Measurements from ENCODE around the gene C2orf92. TPM values are rescaled to one million over a fixed set of nuclear protein-coding genes. Genes with fewer than 3 reads are reported as not detected.
"Not testable (repeated sequence)": the region's sequence is repeated elsewhere in the genome, so short reads cannot be mapped to it uniquely, and the experiment has no call there.

The C2orf92 gene
- polyA plus RNA-seq, 3 donors: 10.6 to 22.3 (median 12.4) TPM

DNA sequence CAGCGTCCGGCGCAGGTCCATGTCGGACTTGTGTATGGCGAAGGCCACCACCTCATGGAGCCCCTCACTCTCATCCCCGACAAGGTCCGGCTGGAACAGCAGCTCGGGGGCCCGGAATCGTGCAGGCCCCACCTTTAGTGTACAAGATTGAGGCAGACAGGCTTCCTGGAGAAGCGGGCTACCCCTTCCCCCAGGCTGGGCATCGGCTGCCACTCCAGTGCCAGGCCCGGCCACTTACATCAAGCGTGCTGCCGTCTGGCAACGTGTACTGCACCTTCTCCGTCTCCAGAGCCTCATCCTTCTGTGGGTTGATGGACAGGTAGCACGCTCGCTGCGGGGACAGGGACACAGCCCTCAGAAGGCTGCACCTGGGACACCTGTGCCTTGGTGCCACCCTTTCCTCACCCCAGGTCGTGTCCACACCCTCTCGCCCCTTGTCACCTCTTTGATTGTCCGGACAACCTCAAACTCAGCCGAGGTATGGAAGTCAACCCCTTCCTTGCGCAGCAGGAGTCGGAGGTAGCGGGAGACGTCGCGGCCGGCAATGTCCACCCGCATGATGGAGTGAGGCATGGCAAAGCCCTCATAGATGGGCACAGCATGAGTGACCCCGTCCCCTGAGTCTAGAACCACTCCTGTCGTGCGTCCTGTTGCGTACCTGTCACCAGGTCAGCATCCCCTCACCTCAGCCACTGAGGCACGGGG lies 11.4 kb upstream of the C2orf92 start:
- DNase-seq (ENCODE audit: extremely low read depth in 1 of 11, low read depth in 9 of 11, low spot score in 4 of 11): no peak

DNA sequence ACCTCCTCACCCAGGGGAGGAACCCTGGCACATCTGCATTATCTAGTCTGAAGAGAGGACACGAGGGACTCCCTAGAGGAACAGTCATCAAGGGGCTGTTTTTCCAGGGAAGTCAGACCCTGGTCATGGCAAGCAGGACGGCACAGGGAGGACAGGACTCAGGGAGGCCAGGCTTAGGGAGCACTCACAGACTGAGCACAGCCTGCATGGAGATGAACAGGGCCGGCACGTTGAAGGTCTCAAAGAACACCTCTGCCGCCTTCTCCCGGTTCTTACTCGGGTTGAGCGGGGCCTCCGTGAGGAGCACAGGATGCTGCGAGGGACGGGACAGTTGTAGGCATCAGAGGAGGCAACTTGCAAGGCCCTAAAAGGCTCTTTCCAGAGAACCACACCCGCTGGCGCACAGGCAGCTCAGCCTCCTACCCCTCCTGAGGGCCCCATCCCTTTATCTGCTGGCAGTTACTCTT lies 10.8 kb upstream of the C2orf92 start:
- DNase-seq (ENCODE audit: extremely low read depth in 1 of 11, low read depth in 9 of 11, low spot score in 4 of 11): no peak

DNA sequence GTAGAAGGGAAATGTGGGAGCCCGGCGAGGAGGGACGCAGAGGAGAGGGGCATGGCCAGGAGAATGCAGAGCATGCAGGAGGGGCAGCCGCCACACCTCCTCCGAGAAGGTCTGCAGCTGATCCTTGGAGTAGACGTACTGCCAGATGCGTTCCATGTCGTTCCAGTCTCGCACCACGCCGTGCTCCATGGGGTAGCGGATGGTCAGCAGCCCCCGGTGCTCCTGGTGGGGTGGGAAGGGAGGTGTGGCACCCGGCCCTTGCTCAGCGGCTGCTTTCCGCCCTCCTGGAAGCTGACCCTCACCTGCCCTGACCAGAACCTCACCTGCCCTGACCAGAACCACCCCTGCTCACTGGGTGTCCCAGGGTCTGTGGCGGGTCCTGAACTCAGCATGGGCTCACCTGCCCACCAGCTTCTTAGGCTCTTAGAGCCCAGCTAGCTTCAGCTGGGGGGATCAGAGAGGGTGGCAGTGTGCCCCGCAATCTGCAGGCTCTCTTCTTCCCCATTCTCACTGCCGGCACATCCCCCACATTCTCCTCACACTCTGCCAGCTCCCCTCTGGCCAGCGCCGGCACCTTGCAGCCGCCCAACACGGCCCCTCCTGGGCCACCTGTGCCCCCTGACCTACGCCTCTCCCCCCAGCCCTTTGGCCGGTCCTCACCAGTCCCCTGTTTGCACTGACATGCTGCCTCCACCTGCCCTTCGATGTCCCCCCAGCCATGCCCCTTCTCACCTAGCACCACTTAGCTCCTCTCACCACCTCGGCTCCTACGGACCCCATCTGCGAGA lies 10.1 kb upstream of the C2orf92 start:
- DNase-seq (ENCODE audit: extremely low read depth in 1 of 11, low read depth in 9 of 11, low spot score in 4 of 11): no peak

GRCh38 chr2:97660044-97660774 lies 9.3 kb upstream of the C2orf92 start:
- DNase-seq (ENCODE audit: extremely low read depth in 1 of 11, low read depth in 9 of 11, low spot score in 4 of 11): no peak

DNA sequence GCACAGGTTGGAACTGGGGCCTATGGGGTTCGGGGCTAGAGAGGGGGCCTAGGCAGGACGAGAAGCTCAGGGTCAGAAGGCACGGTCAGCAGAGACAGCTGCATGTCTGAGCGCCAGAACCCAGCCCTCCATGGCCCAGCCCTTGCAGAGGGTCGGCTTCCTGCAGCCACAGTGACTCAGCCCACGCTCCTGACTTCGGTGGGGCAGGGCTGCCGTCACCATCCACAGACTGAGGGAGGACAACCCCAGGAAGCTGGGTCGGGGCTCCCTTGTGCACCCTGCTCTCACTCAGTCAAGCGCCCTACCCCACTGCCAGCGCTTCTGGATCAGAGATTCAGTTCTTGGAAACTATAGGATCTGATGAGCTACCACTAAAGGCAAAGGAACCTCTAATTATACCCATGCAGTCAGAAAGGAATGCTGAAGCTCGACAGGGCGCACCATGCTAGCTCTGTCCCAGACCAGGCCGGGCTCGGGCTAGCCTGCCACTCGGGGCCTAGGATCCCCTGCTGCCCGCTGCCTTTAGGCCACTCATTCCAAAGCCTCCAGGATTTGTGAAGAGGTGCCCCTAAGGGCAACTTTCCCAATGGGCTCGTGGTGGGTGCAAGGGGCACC lies 8.6 kb upstream of the C2orf92 start:
- no peak for DNase-seq (ENCODE audit: extremely low read depth in 1 of 11, low read depth in 9 of 11, low spot score in 4 of 11)

GRCh38 chr2:97661927-97662326 lies 7.6 kb upstream of the C2orf92 start:
- DNase-seq (ENCODE audit: extremely low read depth in 1 of 11, low read depth in 9 of 11, low spot score in 4 of 11): no peak

- DNase-seq (ENCODE audit: extremely low read depth in 1 of 11, low read depth in 9 of 11, low spot score in 4 of 11): no peak
These were observed 7.1 kb upstream of the C2orf92 start for GRCh38 chr2:97662386-97662894.

DNA sequence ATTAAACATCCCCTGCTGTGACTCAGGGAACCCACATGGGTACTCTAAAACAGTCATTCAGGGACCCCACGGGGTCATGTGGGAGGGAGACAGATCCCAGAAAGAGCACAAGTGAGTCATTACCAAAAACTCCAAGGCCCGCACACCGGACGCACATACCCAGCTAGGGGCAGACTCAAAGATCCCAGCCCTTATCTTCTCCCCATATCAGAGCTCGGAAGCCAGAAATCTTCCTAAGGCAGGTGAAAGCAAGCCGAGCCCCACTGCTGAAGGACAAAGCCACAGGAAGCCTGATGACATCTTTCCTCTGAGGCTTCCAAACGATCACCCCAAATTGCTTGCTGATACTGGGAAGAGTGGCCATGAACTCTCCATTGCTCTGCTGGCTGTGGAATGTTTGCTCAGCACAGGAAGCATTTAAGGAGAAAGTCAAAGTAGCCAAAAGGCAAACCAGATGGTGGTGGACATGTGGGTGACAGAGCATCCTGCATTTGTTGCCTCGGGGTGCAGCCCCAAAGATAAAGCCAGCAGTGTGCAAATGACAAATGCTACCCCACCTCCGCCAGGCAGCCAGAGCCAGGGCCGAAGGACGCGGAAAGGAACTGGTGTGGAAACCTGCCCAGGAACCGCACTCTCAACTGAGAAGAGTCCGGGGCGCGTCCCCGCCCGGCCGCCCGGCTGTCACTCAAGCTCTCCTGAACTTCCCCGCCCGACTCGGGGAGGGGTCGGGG lies 6.5 kb upstream of the C2orf92 start:
- DNase-seq (ENCODE audit: extremely low read depth in 1 of 11, low read depth in 9 of 11, low spot score in 4 of 11): peak in 8 of 11 donors; percentile 34 to 64 (median 59)

DNA sequence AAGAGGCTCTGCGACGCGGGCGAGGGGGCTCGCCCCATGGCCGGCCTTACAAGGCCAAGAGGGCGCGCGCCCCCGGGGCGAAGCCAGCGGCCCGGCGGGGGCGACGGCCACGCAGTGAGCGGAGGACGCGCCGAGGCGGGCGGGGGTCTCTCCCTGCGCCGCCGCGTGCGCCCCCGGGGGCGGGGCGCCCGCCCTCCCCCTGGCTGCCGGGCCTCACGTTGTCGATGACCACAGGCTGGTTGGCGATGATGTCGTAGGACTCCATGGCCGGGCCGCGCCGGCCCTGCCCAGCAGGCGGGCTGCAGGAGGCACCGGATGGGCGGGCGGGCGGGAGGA lies 5.9 kb upstream of the C2orf92 start:
- no peak for DNase-seq (ENCODE audit: extremely low read depth in 1 of 11, low read depth in 9 of 11, low spot score in 4 of 11)

GRCh38 chr2:97663962-97664635 lies 5.4 kb upstream of the C2orf92 start, which contains the start of gene ACTR1B:
Gene ACTR1B, minus strand, starts transcription at chr2:97664044. Its CDS starts 154 bp downstream, at chr2:97663890.
- peak; percentile 89 to 98 (median 97) for DNase-seq (ENCODE audit: extremely low read depth in 1 of 11, low read depth in 9 of 11, low spot score in 4 of 11)

GRCh38 chr2:97664636-97664970 lies 4.9 kb upstream of the C2orf92 start:
- DNase-seq (ENCODE audit: extremely low read depth in 1 of 11, low read depth in 9 of 11, low spot score in 4 of 11): peak in 1 of 11 donors; percentile 28

GRCh38 chr2:97670471-97670870 lies 958 bp downstream of the C2orf92 start:
- DNase-seq (ENCODE audit: extremely low read depth in 1 of 11, low read depth in 9 of 11, low spot score in 4 of 11): no peak

- no peak for DNase-seq (ENCODE audit: extremely low read depth in 1 of 11, low read depth in 9 of 11, low spot score in 4 of 11)
These were observed 2.0 kb downstream of the C2orf92 start for GRCh38 chr2:97671526-97671925.

GRCh38 chr2:97672606-97673140 lies 3.2 kb downstream of the C2orf92 start:
- DNase-seq (ENCODE audit: extremely low read depth in 1 of 11, low read depth in 9 of 11, low spot score in 4 of 11): not testable (repeated sequence)

DNA sequence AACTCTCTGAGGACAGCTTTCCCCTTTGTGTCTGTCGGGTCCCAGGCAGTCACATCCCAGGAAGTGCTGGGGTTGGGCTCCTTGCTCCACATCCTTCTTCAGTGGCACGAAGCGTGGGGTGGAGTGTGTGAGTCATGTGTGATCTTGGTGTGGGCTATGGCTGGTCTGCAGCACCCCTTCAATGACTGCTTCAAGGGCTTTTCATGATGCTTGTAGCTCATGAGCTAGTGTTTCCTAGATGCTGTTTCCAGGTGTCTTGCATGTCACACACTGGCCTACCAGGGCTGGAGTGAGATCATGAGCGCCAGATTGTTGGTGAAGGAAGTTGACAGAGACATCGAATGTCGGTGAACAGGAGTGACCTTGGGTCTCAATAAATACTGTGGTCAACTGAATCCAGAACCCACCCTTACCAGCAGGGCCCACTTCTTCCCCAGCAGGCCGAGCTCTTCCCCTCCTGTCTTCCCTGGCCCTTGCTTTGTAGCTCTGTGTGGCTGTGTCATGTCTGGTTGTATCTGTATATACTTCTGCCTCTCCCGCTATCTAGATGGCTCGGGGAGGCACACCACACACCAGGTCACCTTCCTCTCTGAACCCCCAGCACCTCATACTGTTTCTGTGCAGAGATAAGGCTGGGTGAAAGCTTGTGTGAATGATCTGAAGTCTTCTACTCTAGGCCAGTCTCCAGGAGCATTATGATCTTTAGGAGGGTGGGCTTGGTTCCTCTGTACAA lies 3.8 kb downstream of the C2orf92 start:
- DNase-seq (ENCODE audit: extremely low read depth in 1 of 11, low read depth in 9 of 11, low spot score in 4 of 11): no peak

- peak in 4 of 11 donors; percentile 17 to 49 (median 32) for DNase-seq (ENCODE audit: extremely low read depth in 1 of 11, low read depth in 9 of 11, low spot score in 4 of 11)
These were observed 4.4 kb downstream of the C2orf92 start for GRCh38 chr2:97673915-97674283.

- DNase-seq (ENCODE audit: extremely low read depth in 1 of 11, low read depth in 9 of 11, low spot score in 4 of 11): no peak
These were observed 6.1 kb downstream of the C2orf92 start for GRCh38 chr2:97675430-97676113.

Measured in renal cortex interstitium (tissue), 11 donors.